Activated gamma-delta T cell treated with Interleukin-2 at 50 U/mL for 16 hours (primary cell): ENCODE data around the gene BEST4.
"Not testable (repeated sequence)": the region's sequence is repeated elsewhere in the genome, so short reads cannot be mapped to it uniquely, and the experiment has no call there.

Experiments used
- DNase-seq: peaks from one replicate; pipeline ENCODE4 v3.0.0-alpha.2; 2020

The BEST4 gene

DNA sequence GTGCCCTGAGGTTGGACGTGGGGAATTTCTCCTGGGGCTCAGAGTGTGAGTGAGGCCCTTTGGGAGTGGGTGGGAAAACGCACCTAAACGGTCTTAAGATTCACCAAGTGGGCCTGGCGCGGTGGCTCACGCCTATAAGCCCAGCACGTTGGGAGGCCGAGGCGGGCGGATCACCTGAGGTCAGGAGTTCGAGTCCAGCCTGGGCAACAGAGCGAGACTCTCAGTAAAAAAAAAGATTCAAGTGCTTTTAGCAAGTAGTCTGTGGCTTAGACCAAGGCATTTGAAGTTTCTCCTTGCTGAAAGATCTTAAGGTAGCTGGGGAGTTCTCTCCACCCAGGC lies 11.3 kb downstream of the BEST4 start:
- no peak for DNase-seq

GRCh38 chr1:44775930-44776729 lies 11.8 kb downstream of the BEST4 start:
- DNase-seq, result peak; percentile 49

- peak; percentile 87 for DNase-seq
Observed at GRCh38 chr1:44775078-44775929, 12.7 kb downstream of the BEST4 start, which contains the start of gene RPS8. Gene RPS8, plus strand, starts transcription at chr1:44775540. Its CDS starts 57 bp downstream, at chr1:44775597.

- DNase-seq, result not testable (repeated sequence)
Observed at GRCh38 chr1:44766421-44766820, 21.5 kb downstream of the BEST4 start.

DNA sequence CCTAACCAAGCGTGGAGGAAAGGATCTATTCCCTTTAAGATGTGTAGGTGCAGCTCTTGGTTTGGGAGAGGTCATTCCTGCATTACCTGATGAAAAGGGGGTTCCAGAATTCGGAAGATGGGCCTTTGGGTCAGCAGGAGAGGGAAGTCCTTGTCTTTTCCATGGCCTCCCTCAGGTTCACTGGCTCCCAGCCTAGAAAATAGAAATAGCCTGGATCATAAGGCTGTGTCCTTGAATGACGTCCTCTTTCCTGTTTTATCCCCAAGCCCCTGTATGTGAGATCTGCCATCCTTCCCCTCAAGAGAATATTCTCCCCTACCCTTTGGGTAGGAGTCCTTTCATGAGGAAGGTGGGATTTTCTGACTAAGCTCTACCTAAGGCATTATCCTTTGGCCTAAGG lies 27.1 kb downstream of the BEST4 start:
- DNase-seq, result no peak

DNA sequence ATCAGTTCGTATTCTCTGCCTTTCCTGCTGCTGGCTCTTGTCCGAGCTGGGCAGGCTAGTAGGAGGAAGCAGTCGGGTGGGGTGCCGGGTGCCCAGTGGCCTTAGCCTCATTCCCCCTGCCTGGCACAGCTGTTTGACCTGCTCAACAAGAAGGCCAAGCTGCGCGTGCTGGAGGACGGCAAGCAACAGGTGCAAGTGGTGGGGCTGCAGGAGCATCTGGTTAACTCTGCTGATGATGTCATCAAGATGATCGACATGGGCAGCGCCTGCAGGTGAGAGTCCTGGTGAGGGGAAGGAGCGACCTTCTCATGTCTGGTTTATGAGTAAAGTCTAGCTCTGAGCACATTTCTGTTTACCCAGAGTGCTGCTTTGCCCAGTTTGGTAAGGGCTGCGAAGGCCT lies 28.9 kb downstream of the BEST4 start:
- no peak for DNase-seq

DNA sequence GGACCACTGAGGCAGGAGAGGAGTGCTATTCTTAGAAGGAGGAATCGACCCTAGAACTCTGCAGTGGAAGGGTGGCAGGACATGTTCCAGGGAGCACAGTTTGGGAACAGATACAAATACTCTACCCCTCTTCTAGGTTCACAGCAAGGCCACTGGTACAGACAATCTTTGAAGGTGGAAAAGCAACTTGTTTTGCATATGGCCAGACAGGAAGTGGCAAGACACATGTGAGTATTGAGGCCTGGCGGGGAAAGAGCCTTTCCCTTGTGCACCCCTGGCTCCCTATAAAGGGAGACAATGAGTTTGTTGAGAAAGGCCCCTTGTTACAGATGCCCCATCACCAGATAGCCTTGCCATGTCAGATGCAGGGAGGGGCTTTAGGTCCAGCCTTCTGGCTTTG lies 30.6 kb downstream of the BEST4 start:
- no peak for DNase-seq

GRCh38 chr1:44747878-44748277 lies 40.1 kb downstream of the BEST4 start:
- no peak for DNase-seq

DNA sequence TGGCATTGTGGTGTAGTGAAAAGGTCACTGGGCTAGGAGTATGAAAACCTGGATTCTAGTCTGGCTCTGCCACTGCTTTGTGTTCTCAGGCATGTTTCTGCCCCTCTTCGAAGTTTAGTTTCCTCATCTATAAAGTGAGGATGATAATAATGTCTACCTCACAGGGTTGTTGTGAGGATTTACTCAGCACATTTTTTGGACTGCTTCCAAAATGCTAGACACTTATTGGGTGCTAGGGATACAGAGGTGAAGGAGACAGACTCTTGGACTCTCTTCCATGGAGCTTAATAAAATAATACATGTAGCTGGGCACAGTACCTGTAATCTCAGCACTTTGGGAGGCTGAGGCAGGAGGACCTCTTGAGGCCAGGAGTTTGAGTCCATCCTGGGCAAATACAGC lies 44.8 kb downstream of the BEST4 start:
- DNase-seq, result no peak

DNA sequence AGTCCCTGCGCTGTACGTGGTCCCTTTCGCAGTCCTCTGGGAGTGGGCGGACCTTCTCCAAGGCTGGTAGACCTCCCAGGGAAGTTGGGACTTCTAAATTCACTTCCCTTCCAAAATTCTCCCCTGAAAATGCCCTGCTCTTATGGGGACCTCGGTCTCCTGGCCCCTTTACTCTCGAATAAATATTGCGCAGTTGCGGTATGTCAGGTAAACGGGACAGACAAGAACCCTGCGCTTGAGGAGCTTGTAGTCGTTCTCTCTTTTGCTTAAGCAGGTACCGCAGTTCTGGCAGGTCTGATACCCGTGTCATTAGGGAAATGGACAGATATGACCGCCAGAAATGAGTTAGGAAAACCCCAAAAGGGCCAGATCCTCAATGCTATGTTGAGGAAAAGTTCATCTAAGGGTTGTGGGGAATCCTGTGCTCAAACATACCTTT lies 47.8 kb downstream of the BEST4 start:
- no peak for DNase-seq

DNA sequence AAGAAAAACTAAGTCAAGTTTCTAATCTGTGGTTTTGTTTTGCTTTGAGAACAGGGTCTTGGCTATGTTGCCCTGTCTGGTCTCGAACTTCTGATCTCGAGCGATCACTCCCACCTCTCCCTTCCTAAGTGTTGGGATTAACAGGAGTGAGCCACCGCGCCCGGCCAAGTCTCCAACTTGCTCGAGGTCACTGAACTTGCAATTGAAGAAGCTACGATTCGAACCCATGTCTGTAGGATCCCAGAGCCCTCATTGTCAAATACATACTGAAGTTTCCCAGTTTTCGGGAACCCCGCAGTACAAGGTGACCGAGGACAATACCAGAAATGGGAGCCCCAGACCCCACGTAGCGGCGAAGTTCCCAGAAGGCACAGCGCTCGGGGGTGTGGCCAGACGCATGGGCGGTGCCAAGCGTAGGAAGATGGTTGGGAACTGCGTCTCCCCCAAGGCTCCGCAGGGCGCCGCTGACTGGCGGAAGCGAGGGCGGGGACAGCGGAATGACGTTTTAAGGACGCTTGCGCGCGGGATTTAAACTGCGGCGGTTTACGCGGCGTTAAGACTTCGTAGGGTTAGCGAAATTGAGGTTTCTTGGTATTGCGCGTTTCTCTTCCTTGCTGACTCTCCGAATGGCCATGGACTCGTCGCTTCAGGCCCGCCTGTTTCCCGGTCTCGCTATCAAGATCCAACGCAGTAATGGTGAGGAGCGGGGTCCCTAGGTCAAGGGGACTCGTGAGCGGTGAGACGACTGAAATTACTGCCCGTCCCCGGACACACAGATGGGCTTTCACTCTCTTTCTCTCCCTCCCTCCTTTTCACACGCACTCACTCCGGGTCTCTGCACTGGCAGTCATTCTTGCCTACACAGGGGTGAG lies 48.4 kb downstream of the BEST4 start, which contains the start of gene KIF2C:
Gene KIF2C, plus strand, starts transcription at position 531 of the 872 bp plus-strand sequence. Its CDS starts 96 bp downstream, at position 627.
- DNase-seq, result peak; percentile 94

DNA sequence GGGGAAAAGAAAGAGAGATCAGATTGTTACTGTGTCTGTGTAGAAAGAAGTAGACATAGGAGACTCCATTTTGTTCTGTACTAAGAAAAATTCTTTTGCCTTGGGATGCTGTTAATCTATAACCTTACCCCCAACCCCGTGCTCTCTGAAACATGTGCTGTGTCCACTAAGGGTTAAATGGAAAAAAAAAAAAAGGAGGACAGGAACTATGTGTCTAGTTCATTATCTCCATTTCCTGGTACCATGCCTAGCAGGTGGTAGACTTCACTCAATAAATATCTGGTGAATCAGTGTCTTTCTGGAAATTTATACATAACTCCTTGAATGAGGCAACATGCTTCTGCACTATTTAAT lies 49.0 kb downstream of the BEST4 start:
- DNase-seq, result not testable (repeated sequence)

- no peak for DNase-seq
Observed at GRCh38 chr1:44735992-44736391, 52.0 kb downstream of the BEST4 start.

- no peak for DNase-seq
Observed at GRCh38 chr1:44733784-44734183, 54.2 kb downstream of the BEST4 start.
